NCI-H128 (cell line): Measurements from ENCODE around the gene SLC24A5.
A peak's percentile ranks its signal among the peaks of the same experiment; 100 is the strongest.

Experiments
- DNase-seq: peaks from one replicate; lab custom pipeline; 2025; ENCODE audit not compliant: unreplicated experiment; lab: John Stamatoyannopoulos, UW

SLC24A5 gene

GRCh38 chr15:48109856-48110531, 10.8 kb upstream of the SLC24A5 start:
- DNase-seq: no peak

- no peak for DNase-seq
Measured at GRCh38 chr15:48112242-48112641, 8.5 kb upstream of the SLC24A5 start.

- no peak for DNase-seq
Measured at GRCh38 chr15:48119277-48119676, 1.5 kb upstream of the SLC24A5 start.

GRCh38 chr15:48121849-48122248, 1.1 kb downstream of the SLC24A5 start:
- DNase-seq: no peak

- no peak for DNase-seq
Measured at GRCh38 chr15:48126667-48127355, 6.0 kb downstream of the SLC24A5 start.

- no peak for DNase-seq
Measured at GRCh38 chr15:48131324-48131723, 10.5 kb downstream of the SLC24A5 start.

GRCh38 chr15:48132874-48133273, 12.1 kb downstream of the SLC24A5 start:
- DNase-seq: no peak

- DNase-seq: no peak
Measured at GRCh38 chr15:48143856-48144255, 23.1 kb downstream of the SLC24A5 start.

GRCh38 chr15:48144889-48145288, 24.1 kb downstream of the SLC24A5 start:
- no peak for DNase-seq

GRCh38 chr15:48145923-48146322, 25.1 kb downstream of the SLC24A5 start:
- DNase-seq: no peak

- no peak for DNase-seq
Measured at GRCh38 chr15:48147358-48147757, 26.6 kb downstream of the SLC24A5 start.

- DNase-seq: no peak
Measured at GRCh38 chr15:48149858-48150257, 29.1 kb downstream of the SLC24A5 start.

GRCh38 chr15:48153526-48153925, 32.7 kb downstream of the SLC24A5 start:
- DNase-seq: no peak

- DNase-seq: no peak
Measured at GRCh38 chr15:48168616-48169015, 47.8 kb downstream of the SLC24A5 start.

- no peak for DNase-seq
Measured at GRCh38 chr15:48170981-48171380, 50.2 kb downstream of the SLC24A5 start.

- DNase-seq: no peak
Measured at GRCh38 chr15:48175126-48175525, 54.3 kb downstream of the SLC24A5 start.

- no peak for DNase-seq
Measured at GRCh38 chr15:48176112-48176511, 55.3 kb downstream of the SLC24A5 start.

GRCh38 chr15:48176957-48177356, 56.2 kb downstream of the SLC24A5 start:
- DNase-seq: no peak

GRCh38 chr15:48177383-48177765, 56.6 kb downstream of the SLC24A5 start:
- no peak for DNase-seq

GRCh38 chr15:48177766-48178647, 57.2 kb downstream of the SLC24A5 start, which contains the start of gene MYEF2:
Gene MYEF2 (minus strand): TSS chr15:48178295. CDS start chr15:48178237, 58 bp downstream.
- DNase-seq: peak; percentile 54

- no peak for DNase-seq
Measured at GRCh38 chr15:48178648-48178931, 57.8 kb downstream of the SLC24A5 start.

- DNase-seq: no peak
Measured at GRCh38 chr15:48182749-48183148, 62.0 kb downstream of the SLC24A5 start.
